Measurements from ENCODE around the gene RABEP1.
"Not testable (repeated sequence)": the region's sequence is repeated elsewhere in the genome, so short reads cannot be mapped to it uniquely, and the experiment has no call there.

Gene RABEP1

GRCh38 chr17:5424909-5425308, 142.8 kb downstream of the RABEP1 start:
- DNase-seq (ENCODE audit: low read depth): no peak

- no peak for DNase-seq (ENCODE audit: low read depth)
Measured at GRCh38 chr17:5425826-5426225, 143.7 kb downstream of the RABEP1 start.

GRCh38 chr17:5429191-5429887, 147.3 kb downstream of the RABEP1 start:
- no peak for DNase-seq (ENCODE audit: low read depth)

- DNase-seq (ENCODE audit: low read depth): no peak
Measured at GRCh38 chr17:5430413-5430999, 148.4 kb downstream of the RABEP1 start.

GRCh38 chr17:5431234-5431633, 149.2 kb downstream of the RABEP1 start:
- not testable (repeated sequence) for DNase-seq (ENCODE audit: low read depth)

- DNase-seq (ENCODE audit: low read depth): no peak
Measured at GRCh38 chr17:5431949-5432556, 150.0 kb downstream of the RABEP1 start.

- no peak for DNase-seq (ENCODE audit: low read depth)
Measured at GRCh38 chr17:5434984-5435383, 152.9 kb downstream of the RABEP1 start.
